HG03457 (cell line): ENCODE measurements around the gene ITGA7.

ENCODE experiments used
- ATAC-seq: cut with Tn5 transposase; IDR thresholded peaks from one replicate; pipeline ENCODE4 v1.9.1; 2021; ENCODE audit warnings: moderate number of reproducible peaks; ENCODE audit not compliant: unreplicated experiment

Gene ITGA7, protein sequence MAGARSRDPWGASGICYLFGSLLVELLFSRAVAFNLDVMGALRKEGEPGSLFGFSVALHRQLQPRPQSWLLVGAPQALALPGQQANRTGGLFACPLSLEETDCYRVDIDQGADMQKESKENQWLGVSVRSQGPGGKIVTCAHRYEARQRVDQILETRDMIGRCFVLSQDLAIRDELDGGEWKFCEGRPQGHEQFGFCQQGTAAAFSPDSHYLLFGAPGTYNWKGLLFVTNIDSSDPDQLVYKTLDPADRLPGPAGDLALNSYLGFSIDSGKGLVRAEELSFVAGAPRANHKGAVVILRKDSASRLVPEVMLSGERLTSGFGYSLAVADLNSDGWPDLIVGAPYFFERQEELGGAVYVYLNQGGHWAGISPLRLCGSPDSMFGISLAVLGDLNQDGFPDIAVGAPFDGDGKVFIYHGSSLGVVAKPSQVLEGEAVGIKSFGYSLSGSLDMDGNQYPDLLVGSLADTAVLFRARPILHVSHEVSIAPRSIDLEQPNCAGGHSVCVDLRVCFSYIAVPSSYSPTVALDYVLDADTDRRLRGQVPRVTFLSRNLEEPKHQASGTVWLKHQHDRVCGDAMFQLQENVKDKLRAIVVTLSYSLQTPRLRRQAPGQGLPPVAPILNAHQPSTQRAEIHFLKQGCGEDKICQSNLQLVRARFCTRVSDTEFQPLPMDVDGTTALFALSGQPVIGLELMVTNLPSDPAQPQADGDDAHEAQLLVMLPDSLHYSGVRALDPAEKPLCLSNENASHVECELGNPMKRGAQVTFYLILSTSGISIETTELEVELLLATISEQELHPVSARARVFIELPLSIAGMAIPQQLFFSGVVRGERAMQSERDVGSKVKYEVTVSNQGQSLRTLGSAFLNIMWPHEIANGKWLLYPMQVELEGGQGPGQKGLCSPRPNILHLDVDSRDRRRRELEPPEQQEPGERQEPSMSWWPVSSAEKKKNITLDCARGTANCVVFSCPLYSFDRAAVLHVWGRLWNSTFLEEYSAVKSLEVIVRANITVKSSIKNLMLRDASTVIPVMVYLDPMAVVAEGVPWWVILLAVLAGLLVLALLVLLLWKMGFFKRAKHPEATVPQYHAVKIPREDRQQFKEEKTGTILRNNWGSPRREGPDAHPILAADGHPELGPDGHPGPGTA

GRCh38 chr12:55707841-55708694 is at the start of gene ITGA7:
Gene ITGA7, minus strand, starts transcription at chr12:55707904. Its CDS starts 222 bp downstream, at chr12:55707682.
- ATAC-seq: no peak

GRCh38 chr12:55755246-55755645 is 47.5 kb upstream of the ITGA7 start:
- no peak for ATAC-seq

GRCh38 chr12:55748230-55748993 is 40.7 kb upstream of the ITGA7 start:
- no peak for ATAC-seq

DNA sequence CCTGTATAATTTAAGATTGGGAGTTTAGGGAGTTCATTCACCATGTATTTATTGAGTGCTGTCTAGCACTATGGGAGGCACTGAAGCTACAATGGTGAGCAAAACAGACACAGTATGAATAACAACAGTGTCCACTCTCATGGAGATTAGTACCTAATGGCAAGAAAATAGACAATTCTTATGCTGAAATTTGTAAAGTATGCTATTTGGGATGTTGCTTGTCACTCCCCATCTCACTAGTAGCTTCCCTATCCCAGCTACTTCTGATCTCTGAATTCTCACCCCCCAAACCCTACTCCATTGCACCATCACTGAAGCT is 39.2 kb upstream of the ITGA7 start:
- ATAC-seq: no peak

DNA sequence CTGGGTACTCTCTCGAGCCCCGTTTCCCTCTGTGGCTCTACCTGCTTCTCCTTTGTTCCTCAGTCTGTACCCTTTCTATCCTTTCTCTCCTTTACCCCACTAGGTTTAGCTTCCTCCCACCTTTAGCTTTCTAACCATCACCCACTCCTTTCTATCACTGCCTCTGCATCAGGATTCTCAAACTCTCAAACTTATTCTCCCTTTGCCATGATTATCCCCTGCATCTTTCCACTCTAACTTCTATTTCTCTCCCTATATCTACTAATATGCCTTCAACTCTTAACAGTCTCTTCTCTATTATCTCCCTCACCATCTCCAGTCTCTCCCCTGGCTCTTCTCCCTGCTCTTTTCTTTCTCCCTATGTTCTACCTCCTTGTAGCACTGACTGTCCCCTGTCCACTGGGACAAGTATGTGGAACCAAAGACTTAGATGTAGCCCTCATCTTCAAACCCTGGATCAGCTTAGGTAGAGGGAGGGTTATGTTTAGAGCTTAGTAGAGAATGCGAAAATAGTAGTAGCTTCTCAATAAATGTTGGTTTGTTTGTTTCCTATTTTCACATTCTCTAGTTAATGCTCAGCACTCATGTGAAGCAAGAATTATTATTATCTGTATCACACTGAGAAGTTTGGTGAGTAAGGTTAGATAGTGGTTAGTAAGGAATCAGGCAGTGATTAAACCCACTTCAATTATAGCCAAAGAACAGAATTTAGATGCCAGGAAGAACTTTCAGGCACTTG is 38.6 kb upstream of the ITGA7 start:
- ATAC-seq: no peak

- no peak for ATAC-seq
These were observed 37.9 kb upstream of the ITGA7 start for GRCh38 chr12:55745361-55746173.

DNA sequence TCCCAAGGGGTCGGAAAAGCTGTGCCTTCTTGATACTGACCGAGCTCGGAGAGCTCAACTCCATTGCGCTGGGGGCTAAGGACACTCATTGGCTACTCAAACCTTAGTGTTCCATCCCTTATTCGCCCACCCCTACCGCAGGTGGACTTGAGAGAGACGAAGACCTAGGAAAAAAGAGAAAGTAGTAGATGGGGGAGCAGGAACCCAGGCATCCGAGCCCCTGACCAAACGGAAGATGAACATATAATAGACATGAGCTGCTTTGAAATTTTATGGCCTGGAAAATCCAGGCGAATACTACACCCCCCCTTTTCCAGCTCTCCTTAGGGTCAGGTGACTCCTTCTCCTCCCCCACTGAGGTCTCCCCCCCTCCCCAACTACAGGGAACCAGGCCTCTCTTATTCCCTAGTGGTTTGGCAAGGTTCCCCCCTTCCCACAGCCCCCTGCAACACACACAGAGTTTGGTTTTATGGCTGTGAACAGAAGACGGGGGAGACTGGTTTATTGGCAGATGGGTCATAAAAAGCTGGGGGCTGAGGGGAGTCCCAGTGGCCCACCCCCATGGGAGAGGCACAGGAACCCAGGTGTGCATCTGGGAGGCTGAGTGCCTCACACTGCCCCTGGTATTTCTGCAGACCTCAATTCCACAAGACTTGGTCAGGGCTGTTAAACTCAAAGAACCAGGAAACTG is 36.8 kb upstream of the ITGA7 start:
- ATAC-seq: no peak

DNA sequence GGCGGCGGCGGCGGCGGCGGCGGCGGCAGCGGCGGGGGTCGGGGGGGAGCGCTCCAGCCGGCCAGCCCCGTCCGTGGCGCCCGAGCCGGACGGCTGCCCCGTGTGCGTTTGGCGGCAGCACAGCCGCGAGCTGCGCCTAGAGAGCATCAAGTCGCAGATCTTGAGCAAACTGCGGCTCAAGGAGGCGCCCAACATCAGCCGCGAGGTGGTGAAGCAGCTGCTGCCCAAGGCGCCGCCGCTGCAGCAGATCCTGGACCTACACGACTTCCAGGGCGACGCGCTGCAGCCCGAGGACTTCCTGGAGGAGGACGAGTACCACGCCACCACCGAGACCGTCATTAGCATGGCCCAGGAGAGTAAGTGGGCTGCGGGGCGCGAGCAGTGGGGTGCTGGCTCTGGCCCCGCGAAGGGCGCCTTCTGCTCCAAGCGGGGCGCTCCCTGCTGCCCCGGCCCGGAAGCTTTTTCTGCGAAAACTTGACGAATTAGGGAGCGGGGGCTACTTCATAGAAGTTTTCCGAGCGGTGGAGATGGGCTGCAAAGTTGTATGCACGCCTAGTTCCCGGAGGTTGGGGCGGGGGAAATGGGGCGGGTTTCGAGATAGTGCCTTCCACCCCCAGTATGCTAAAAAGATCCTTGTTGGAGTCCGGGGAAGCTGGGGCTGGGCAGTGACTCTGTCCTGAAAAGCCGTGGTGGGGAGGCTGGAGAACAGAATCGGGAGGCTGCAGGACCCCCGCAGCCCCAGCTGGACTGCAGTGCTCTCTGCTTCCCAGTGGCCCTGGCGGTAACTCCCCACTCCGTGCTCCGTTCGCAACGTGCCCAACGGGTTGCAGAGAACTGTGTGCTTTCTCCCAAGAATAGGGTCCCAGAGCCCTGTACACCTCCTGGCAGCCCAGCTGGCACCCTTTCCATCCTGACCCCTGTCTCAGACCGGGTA is 36.0 kb upstream of the ITGA7 start:
- ATAC-seq: peak; percentile 37

GRCh38 chr12:55742719-55743405 is 35.2 kb upstream of the ITGA7 start, which contains the start of gene GDF11:
Gene GDF11, plus strand, starts transcription at chr12:55743122. Its CDS starts 195 bp downstream, at chr12:55743317.
- ATAC-seq: peak; percentile 24

DNA sequence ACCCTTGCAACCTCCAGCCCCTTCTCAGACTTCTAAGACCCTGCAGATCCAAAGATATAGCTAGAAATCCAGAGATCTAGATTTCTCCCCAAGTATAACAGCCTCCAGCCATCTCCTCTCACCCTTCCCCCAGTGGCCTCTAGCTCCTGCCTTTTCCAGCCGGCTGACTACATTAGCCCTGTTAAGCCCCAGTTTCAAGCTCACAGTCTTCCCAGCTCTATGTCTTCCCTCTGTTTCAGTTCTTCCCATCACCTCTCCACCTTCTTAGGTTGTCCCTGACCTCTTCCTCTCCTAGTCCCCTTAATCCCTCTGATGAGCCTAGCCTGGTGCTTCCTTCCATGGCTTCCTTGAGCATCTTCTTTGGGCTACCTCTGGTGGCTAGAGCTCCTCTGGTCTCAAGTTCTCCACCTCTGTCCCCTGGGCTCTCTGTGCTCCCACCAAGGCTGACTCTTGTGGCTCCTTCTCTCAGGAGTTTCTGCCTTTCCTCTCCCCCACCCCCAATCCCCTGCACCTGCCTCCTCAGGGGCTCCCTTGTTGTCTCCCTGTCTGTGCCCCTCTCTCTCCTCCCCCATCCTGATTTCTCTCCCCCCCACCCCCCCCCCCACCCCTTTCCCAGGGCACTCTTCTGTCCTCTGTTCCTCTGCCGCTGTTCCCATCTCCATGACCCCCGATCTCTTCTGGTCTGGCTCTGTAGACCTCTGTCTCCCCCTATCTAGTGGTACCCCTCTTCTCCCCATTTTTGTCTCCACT is 34.4 kb upstream of the ITGA7 start:
- ATAC-seq: no peak

- no peak for ATAC-seq
These were observed 31.3 kb upstream of the ITGA7 start for GRCh38 chr12:55739025-55739378.

GRCh38 chr12:55738123-55739024 is 30.7 kb upstream of the ITGA7 start:
- ATAC-seq: peak; percentile 66

DNA sequence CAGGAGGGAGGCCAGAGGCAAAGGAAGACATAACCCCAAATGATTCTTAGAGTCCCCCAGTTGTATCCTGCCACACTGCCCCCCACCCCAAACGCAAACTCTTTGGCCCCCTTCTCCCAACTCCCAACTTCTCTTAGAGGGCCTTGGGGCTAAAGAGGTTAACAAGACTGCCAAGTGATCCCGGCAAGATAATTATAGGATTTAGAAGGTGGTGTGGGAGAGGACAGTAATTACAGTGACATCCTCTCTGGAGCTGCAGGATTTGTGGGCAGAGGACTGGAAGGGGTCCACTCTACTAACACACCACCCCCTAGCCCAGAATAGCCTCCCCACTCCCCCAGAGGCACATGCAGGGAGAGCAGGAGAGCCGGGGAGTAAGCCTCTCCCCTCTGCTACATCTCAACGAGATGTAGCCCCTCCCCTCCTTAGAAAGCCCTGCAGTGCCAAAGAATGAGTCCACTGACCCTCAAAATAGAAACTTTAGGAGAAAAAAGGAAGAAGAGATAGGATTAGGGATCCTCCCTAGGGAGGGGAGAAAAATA is 29.9 kb upstream of the ITGA7 start:
- no peak for ATAC-seq
